ENCODE results near the gene CAB39.
A peak's percentile ranks its signal among the peaks of the same experiment; 100 is the strongest.

CAB39 gene

DNA sequence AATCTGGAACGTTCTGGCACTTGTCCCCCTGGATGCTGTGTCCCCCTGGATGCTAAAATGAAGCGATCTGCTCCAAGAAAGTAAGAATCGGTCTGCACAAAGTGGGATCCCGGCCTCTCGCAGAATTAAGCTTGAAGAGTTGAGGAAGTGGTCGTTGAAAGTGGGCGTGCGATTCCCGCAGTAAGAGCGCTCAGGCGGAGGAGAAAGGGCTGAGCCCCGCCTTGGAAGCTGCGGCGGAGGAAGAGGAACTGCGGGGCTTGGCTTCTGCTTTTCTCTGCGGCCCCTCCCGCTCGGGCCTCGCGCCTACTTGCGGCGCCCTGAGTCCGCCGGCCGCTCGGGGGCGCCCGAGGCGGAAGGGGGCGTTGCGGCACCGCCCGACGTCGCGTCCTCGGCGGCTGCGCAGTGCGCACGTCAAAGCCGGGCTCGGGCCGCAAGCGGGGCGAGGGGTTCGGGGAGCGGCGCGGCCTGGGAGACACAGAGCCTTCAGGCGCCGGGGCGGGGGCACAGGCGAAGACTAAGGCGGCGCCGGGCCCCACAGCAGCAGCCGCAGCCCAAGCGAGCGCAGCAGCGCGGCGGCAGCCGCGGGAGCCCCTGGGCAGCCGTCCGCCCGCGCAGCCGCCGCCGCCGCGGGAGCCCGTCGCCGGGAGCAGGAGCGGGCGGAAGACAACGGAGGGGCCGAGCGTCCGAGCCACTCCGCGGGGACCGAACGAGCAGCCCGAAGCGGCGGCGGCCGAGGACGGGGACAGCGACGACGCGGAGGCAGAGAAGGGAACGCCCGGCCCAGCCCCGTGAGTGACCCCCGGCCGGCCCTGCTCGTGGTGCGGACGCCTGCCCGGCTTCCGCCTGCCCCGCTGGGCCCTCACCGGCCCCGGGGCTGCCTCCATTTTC lies at the start of gene CAB39:
Gene CAB39 (plus strand): TSS at position 400 of the 888 bp plus-strand sequence. CDS start 47,160 bp downstream, outside the sequence.
- TF ChIP-seq, protein P1, sequence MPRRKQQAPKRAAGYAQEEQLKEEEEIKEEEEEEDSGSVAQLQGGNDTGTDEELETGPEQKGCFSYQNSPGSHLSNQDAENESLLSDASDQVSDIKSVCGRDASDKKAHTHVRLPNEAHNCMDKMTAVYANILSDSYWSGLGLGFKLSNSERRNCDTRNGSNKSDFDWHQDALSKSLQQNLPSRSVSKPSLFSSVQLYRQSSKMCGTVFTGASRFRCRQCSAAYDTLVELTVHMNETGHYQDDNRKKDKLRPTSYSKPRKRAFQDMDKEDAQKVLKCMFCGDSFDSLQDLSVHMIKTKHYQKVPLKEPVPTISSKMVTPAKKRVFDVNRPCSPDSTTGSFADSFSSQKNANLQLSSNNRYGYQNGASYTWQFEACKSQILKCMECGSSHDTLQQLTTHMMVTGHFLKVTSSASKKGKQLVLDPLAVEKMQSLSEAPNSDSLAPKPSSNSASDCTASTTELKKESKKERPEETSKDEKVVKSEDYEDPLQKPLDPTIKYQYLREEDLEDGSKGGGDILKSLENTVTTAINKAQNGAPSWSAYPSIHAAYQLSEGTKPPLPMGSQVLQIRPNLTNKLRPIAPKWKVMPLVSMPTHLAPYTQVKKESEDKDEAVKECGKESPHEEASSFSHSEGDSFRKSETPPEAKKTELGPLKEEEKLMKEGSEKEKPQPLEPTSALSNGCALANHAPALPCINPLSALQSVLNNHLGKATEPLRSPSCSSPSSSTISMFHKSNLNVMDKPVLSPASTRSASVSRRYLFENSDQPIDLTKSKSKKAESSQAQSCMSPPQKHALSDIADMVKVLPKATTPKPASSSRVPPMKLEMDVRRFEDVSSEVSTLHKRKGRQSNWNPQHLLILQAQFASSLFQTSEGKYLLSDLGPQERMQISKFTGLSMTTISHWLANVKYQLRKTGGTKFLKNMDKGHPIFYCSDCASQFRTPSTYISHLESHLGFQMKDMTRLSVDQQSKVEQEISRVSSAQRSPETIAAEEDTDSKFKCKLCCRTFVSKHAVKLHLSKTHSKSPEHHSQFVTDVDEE (CRISPR knock-in tag; IDR thresholded peaks at IDR 0.05), result peak; percentile 36; the same call in 1 of the 2 replicates
- no peak for TF ChIP-seq PPARA (CRISPR knock-in tag; IDR thresholded peaks at IDR 0.05; ENCODE audit: borderline replicate concordance)
- TF ChIP-seq, protein P2, sequence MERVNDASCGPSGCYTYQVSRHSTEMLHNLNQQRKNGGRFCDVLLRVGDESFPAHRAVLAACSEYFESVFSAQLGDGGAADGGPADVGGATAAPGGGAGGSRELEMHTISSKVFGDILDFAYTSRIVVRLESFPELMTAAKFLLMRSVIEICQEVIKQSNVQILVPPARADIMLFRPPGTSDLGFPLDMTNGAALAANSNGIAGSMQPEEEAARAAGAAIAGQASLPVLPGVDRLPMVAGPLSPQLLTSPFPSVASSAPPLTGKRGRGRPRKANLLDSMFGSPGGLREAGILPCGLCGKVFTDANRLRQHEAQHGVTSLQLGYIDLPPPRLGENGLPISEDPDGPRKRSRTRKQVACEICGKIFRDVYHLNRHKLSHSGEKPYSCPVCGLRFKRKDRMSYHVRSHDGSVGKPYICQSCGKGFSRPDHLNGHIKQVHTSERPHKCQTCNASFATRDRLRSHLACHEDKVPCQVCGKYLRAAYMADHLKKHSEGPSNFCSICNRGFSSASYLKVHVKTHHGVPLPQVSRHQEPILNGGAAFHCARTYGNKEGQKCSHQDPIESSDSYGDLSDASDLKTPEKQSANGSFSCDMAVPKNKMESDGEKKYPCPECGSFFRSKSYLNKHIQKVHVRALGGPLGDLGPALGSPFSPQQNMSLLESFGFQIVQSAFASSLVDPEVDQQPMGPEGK (CRISPR knock-in tag; IDR thresholded peaks at IDR 0.05; ENCODE audit: borderline replicate concordance), result peak; percentile 42; the same call in 1 of the 2 replicates
- no peak for TF ChIP-seq TCF4 (CRISPR knock-in tag; IDR thresholded peaks at IDR 0.05; ENCODE audit: borderline replicate concordance)
- peak; percentile 89 for ATAC-seq

DNA sequence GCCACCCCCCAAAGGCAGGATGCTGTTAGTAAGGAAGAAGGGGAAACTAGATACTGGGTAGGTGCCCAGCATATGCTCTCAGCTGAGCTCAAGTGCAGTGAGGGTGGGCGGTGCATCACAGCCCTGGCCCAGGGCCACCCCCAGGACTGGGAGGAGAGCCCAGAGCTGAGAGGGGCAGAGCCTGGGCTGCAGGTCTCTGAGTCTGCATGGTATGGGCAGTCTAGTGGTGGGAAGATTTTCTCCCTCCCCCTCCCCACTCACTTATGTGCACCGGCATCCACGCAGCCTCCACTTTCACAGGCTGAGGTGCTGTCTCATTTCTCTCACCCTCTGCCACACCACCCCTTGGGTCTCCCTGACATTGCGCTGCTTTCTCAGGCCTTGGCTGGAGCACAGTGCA lies 48.5 kb upstream of the CAB39 start:
- TF ChIP-seq ISL1 (CRISPR knock-in tag; IDR thresholded peaks at IDR 0.05), result no peak
- TF ChIP-seq PPARA (CRISPR knock-in tag; IDR thresholded peaks at IDR 0.05; ENCODE audit: borderline replicate concordance), result no peak
- peak; percentile 68 for ATAC-seq

DNA sequence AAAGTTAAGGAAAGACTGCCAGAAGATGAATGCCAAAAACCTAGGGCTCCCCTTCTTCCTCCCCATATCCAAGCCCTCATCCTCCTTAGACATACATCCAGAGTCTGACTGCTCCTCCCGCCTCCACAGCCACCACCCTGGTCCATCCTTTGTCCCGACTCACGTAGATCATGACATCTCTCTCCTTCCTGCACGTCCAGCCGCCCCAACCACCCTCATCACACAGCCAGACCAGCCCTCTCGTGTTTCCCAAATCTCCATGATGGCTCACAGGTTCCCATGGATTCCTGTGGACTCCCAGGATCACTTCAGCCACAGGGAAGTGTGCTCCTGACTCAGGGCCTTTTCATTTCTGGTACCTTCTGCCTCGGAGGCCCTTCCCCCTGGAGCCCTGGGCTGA lies 47.8 kb upstream of the CAB39 start:
- ATAC-seq, result no peak

DNA sequence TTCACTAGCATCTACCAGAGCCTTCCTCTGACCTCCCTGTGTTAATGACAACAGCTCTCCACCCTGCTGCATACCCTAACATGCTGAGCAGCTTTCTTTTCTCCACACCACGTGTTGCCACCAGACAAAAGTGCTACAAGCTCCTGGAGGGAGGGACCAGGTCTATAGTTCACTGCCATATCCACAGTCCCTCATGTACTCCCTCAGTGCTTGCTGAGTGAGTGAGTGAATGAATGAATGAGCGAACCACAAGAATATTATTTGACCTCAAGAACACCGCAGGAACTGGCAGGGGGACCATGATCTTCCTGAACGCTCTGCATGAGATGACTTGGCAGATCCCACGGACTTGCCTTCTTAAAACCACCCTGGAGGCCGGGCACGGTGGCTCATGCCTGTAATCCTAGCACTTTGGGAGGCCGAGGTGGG lies 47.4 kb upstream of the CAB39 start:
- ATAC-seq, result no peak
- no peak for TF ChIP-seq ESRRG (CRISPR knock-in tag; IDR thresholded peaks at IDR 0.05)

More for the DNA sequence above, 47.8 kb upstream of the CAB39 start:
- TF ChIP-seq, protein P1 (CRISPR knock-in tag; IDR thresholded peaks at IDR 0.05), result no peak
- TF ChIP-seq ZFP3 (CRISPR knock-in tag; IDR thresholded peaks at IDR 0.05), result no peak
- TF ChIP-seq ZNF8 (CRISPR knock-in tag; IDR thresholded peaks at IDR 0.05), result no peak
- no peak for TF ChIP-seq GLIS3 (CRISPR knock-in tag; IDR thresholded peaks at IDR 0.05)
- TF ChIP-seq BACH2 (CRISPR knock-in tag; IDR thresholded peaks at IDR 0.05; ENCODE audit: borderline replicate concordance), result no peak
- TF ChIP-seq ZNF70 (CRISPR knock-in tag; IDR thresholded peaks at IDR 0.05), result no peak

DNA sequence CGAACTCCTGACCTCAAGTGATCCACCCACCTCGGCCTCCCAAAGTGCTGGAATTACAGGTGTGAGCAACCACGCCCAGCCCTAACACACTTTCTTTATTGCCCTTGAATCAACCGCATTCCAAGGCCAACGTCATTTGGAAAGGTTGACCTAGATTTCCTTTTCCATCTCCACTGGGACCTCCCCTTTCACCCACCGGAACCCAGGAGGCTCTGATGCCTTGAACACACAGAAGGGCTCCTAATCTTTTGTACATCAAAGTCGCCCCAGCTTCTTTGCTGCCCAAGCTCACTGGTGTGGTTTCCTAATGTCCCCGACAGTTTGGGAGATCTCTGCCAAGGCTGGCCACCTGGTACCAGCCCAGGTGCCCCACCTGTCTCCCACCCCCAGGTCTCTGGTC lies 46.2 kb upstream of the CAB39 start:
- TF ChIP-seq SNAI2 (CRISPR knock-in tag; IDR thresholded peaks at IDR 0.05) (no peak), TCF4 (CRISPR knock-in tag; IDR thresholded peaks at IDR 0.05; ENCODE audit: borderline replicate concordance) (no peak), OSR1 (CRISPR knock-in tag; IDR thresholded peaks at IDR 0.05) (no peak), ESRRG (CRISPR knock-in tag; IDR thresholded peaks at IDR 0.05) (no peak)
- TF ChIP-seq, protein P3, sequence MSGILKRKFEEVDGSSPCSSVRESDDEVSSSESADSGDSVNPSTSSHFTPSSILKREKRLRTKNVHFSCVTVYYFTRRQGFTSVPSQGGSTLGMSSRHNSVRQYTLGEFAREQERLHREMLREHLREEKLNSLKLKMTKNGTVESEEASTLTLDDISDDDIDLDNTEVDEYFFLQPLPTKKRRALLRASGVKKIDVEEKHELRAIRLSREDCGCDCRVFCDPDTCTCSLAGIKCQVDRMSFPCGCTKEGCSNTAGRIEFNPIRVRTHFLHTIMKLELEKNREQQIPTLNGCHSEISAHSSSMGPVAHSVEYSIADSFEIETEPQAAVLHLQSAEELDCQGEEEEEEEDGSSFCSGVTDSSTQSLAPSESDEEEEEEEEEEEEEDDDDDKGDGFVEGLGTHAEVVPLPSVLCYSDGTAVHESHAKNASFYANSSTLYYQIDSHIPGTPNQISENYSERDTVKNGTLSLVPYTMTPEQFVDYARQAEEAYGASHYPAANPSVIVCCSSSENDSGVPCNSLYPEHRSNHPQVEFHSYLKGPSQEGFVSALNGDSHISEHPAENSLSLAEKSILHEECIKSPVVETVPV (CRISPR knock-in tag; IDR thresholded peaks at IDR 0.05), result no peak
- no peak for ATAC-seq

All from SK-N-SH treated with all-trans-retinoic acid at 6 μM for 48 hours (cell line).